Lower leg skin (tissue), 3 donors: ENCODE measurements around the gene ITPRID1.

Experiments
- CTCF ChIP-seq, 3 donors: fragments of 450-650 bp; IDR thresholded peaks; one replicate each; pipeline ENCODE4 v1.5.1; 2016; ENCODE audit warnings: antibody characterized with exemption in 3 of 3, mild to moderate bottlenecking in 3 of 3, moderate library complexity in 2 of 3
- POLR2A ChIP-seq, 2 donors: fragments of 450-650 bp; IDR thresholded peaks; one replicate each; pipeline ENCODE4 v1.6.1; 2016 to 2017; ENCODE audit warnings: antibody characterized with exemption in 2 of 2, mild to moderate bottlenecking in 1 of 2, moderate library complexity in 1 of 2

- TF ChIP-seq CTCF (IDR thresholded peaks at IDR 0.05) (no peak), POLR2A (IDR thresholded peaks at IDR 0.05) (no peak)
These were observed 25.2 kb upstream of the ITPRID1 start for GRCh38 chr7:31488562-31489203.
